DMS 273 treated with DMSO at 0.1 percent for 48 hours (cell line): ENCODE data around the gene CCT8.
"Not testable (repeated sequence)": the region's sequence is repeated elsewhere in the genome, so short reads cannot be mapped to it uniquely, and the experiment has no call there.

Experiments
- DNase-seq: peaks from one replicate; lab custom pipeline; 2025; lab: John Stamatoyannopoulos, UW

CCT8 gene

GRCh38 chr21:29018540-29018939 is 54.9 kb downstream of the CCT8 start:
- no peak for DNase-seq

GRCh38 chr21:29017639-29018237 is 55.7 kb downstream of the CCT8 start:
- no peak for DNase-seq

GRCh38 chr21:29011236-29011635 is 62.2 kb downstream of the CCT8 start:
- DNase-seq: not testable (repeated sequence)

GRCh38 chr21:29008367-29008766 is 65.1 kb downstream of the CCT8 start:
- no peak for DNase-seq

GRCh38 chr21:29007810-29008209 is 65.6 kb downstream of the CCT8 start:
- no peak for DNase-seq

GRCh38 chr21:29007135-29007534 is 66.3 kb downstream of the CCT8 start:
- no peak for DNase-seq
